HG03139 (cell line): ENCODE measurements around the gene BCAM.
"Not testable (repeated sequence)": the region's sequence is repeated elsewhere in the genome, so short reads cannot be mapped to it uniquely, and the experiment has no call there.

Experiments used
- ATAC-seq: cut with Tn5 transposase; IDR thresholded peaks from one replicate; pipeline ENCODE4 v1.9.1; 2021; ENCODE audit not compliant: unreplicated experiment

BCAM gene

DNA sequence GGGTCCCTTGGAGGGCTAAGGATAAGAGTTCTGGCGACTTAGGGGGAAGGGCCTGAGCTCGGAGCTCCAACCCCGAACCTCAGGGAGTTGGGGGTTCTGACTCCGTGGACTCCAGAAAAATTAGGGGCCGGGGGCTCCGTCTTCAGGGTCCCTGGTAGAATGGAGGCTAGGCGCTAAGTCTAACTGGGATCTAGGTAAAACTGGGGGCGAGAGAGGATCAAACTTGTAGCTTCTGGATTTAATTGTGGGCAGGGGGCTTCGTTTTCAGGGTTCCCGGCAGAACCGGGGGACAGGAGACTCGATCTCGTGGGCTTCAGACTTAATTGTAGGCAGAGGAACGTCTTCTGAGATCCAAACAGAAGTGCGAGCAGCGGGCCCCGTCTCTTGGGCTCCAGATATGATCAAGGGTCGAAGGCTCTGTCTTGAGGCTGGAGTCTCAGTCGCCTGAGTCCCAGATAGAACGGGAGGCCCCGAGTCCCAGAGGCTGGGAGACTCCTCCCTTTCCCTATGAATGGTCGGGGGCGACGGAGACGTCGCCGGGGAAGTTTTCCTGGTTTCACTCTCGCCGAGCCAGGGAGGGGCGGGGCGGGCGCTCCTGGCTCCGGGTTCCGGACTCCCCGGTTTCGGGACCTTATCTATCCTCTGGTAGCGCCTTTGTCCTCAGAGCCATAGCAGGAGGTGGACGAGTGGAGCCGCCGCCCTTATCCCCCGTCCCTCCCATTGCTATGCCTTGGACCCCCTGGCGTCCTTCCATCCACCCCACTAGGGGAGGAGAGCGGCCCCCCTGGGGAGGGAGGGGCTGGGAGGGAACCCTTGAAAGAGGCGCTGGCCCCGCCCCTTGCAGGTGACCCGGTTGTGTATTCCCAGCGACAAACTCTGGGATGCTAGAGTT, 38.5 kb downstream of the BCAM start:
- ATAC-seq: no peak

DNA sequence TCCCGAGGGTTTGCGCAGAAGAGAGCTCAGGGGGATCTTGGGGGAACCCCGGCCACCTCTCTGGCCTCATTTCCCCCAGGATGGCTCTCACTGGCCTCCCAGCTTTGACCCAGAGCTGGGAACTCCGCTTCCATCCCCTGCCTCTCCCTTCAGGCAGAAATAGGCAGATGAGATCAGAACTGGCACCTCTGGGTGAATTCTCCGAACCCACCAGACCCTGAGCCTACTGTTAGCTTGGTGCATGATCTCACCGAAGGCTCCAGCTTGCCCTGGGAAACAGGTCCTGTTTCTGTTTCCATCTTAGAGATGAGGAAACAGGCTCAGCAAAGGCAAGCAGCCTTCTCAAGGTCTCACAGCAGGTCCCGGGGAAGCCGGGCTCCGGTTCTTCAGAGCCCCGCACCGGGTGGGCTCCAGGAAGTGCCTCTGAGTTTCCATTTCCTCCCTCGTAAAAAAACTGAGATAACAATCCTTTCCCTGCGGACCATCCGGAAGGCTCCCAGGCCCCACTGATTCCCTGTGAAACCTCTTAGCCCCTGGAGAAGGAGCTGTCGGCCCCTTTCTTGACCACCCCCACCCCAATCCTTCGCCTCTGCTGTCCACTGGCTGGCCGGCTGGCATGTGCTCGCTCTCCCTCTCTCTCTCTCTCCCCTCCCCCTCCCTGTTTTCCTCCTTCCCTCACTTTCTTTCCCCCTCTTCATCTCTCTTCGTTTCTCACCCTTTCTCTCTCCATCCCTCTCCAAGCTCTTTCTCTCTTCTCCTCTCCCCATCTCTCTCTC, 39.3 kb downstream of the BCAM start:
- ATAC-seq: no peak

DNA sequence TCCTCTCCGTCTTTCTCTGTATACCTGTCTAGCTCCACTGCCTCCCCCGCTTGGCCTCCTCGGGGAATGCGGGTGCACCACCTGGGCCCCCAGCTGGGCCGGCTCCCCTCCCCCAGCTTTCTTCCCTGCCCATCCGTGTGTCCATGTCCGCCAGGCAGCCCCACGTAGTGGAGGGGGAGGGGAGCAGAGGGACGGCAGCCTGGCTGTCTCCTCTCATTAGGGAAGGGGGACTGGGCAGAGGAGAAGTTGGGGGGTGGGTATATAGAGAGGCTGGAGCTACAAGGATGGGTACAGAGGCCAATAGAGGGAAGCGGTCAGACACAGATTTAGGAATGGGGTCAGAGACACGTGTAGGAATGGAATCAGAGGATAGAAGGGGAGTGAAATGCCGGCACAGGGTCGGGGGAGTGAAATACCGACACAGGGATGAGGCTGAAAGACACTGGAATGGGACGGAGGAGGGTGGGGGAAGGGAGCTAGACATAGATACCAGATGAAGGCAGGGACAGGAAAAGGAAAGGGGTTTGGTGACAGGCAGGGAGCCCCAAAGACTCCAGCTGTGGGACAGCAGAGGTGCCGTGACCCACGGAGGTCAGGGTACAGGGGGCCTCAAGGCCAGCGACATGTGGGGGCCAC, 40.0 kb downstream of the BCAM start:
- ATAC-seq: no peak

DNA sequence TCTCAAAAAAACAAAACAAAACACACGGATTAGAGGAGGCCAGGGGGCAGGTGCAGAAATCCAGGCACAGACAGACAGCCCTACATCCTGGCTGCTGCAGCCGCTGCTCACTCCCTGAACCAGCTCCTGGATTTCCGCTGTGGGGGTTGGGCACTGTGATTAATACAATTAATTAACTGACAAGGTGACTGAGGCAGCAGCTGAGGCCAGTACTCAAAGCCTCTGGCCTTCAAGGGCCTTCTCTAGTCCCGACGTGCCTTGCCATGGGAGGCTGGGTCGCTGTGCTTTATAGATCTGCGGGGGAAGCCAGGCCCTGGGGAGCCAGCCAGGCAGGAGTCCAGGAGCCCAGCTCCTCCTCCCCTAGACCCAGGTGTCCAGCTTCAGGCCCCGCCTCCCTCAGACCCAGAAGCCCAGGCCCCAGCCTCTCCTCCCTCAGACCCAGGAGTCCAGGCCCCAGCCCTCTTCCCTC, 41.8 kb downstream of the BCAM start:
- no peak for ATAC-seq

DNA sequence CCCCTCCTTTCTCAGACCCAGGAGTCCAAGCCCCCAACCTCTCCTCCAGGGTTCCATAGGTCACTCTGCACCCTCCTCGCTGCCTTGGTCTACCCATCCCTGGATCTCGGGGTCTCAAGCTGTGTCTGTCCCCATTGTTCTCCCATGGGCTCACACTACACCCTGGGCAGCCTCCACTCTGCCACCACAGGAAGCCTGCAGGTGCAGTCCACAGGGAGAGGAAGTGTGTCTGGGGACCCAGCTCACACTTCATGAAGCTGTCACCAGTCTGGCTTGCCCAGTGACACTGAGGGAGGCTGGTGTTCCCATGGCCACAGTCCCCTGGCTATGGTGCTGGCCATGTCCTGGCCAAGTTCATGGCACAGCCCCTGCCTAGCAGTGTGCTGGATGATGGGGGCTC, 42.5 kb downstream of the BCAM start:
- ATAC-seq: no peak

DNA sequence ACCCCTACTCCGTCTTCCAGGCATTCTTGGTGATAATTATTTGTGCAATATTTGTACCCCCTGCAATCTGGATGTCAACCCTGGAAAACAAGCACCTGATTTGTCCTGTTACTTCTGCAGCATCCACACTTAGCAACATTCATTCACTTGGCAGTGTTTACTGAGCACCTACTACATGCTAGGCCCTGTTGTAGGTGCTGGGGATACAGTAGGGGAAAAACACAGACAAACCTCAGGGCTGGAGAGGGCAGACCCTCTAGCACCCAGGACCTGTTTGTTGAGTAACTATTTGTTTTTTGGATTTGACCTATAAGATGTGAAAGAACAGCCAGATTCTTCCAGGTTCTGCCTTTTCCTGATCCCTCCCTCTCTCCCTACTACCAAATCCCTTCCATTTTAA, 46.7 kb downstream of the BCAM start:
- no peak for ATAC-seq

DNA sequence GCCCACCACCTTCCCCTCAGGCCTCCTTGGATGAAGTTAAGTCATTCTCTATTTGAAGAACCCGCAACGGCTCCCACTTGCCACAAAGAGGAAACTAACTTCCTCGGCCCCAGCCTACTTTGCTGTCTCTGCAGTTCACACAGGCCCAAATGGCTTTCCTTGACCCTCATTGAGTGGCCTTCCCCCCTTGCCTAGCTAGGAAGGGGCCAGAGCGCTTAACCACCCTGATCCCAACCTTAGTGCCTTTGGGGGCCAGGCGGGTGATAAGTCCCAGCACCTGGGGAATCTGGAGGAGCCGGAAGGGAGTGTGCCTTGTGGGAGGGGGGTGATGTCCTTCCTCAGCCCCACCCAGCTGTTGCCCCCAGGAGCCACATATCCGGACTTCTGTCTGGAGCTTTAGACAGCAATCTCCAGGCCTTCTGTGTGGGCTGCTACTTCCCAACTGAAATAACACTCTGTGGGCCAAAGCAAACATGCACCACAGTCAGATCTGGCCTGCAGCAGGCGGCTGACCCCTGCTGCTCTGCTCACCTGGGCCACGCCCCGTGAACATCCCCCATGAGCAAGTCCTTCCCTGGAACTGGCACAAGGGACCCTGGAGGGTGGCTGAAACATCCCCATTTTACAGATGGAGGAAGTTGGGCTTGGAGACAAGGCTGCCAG, 47.6 kb downstream of the BCAM start:
- no peak for ATAC-seq

DNA sequence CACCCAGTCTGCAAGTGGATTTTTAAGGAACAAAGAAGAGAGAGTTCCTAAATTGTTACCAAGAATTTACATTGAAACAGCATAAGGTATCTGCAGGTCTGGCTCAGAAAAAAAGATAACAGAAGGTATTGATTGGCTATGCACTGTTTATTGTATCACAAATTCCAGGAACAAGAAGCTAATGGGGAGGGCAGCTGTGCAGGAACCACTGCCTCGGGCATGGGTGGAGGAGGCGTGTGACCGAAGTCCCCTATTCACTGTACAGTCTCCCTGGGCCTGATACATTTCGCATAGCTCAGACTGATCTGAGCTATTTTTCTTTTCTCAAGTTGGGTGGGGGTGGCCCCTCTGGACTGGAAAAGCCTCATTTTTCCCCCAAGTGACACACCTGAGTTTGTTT, 48.9 kb downstream of the BCAM start:
- ATAC-seq: no peak

DNA sequence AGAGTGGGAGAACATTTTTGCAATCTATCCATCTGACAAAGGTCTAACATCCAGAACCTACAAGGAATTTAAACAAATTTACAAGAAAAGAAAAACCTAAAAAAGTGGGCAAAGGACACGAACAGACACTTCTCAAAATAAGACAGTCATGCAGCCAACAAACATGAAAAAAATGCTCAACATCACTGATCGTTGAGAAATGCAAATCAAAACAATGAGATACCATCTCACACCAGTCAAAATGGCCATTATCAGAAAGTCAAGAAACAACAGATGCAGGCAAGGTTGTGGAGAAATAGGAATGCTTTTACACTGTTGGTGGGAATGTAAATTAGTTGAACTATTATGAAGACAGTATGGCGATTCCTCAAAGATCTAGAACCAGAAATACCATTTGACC, 52.7 kb downstream of the BCAM start:
- ATAC-seq: not testable (repeated sequence)

DNA sequence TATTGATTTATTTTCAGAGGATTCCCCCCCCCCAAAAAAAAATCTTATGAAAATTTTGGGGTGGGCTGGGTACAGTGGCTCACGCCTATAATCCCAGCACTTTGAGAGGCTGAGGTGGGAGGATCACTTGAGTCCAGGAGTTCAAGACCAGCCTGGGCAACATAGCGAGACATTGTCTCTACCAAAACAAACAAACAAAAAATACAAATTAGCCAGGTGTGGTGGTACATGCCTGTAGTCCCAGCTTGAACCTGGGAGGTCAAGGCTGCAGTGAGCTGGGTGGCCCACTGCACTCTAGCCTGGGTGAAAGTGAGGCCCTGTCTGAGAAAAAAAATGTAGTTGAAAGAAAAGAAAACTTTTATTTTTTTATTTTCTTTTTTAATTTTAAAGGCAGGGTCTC, 55.1 kb downstream of the BCAM start:
- ATAC-seq: no peak

DNA sequence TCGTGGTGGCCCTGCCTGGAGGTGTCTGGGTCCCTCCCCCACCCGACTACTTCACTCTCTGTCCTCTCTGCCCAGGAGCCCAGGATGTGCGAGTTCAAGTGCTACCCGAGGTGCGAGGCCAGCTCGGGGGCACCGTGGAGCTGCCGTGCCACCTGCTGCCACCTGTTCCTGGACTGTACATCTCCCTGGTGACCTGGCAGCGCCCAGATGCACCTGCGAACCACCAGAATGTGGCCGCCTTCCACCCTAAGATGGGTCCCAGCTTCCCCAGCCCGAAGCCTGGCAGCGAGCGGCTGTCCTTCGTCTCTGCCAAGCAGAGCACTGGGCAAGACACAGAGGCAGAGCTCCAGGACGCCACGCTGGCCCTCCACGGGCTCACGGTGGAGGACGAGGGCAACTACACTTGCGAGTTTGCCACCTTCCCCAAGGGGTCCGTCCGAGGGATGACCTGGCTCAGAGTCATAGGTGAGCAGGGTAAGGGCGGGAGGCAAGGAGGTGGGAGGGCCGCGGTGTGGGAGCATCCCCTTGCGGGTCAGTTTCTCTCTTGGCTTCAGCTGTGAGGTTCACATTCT, 56.4 kb downstream of the BCAM start:
- ATAC-seq: no peak

DNA sequence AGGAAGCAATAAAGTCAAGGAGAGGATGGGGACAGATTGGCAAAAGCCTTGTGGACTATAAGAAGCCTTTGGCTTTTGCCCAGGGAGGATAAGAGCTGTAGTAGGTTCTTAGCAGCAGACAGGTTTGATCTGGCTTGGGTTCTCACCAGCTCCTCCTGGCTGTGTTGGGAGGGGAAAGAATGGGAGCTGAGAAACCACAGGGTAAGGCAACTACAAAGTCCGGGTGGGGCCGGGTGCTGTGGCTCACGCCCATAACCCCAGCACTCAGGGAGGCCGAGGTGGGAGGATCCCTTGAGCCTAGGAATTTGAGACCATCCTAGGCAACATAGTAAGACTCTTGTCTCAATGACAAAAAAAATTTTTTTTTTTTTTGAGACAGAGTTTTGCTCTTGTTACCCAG, 57.8 kb downstream of the BCAM start:
- ATAC-seq: no peak

DNA sequence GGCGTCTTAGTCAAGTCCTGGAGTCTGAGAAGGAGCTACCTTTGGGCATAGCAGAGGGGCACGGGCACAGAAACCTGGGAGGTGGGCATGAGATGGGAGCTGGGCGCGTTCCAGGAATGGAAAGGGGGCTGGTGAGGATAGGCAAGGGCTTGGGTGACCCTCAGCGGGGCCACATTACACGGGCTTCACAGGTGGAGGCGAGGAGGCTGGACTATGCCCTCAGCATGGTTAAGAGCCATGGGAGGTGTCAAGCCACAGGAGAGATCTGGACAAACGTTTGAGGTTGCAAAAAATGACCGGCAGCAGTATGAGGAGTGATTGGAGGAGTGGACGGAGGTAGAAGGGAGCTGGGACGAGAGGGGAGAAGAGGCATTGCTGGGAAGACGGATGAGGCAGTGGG, 58.7 kb downstream of the BCAM start:
- ATAC-seq: no peak

DNA sequence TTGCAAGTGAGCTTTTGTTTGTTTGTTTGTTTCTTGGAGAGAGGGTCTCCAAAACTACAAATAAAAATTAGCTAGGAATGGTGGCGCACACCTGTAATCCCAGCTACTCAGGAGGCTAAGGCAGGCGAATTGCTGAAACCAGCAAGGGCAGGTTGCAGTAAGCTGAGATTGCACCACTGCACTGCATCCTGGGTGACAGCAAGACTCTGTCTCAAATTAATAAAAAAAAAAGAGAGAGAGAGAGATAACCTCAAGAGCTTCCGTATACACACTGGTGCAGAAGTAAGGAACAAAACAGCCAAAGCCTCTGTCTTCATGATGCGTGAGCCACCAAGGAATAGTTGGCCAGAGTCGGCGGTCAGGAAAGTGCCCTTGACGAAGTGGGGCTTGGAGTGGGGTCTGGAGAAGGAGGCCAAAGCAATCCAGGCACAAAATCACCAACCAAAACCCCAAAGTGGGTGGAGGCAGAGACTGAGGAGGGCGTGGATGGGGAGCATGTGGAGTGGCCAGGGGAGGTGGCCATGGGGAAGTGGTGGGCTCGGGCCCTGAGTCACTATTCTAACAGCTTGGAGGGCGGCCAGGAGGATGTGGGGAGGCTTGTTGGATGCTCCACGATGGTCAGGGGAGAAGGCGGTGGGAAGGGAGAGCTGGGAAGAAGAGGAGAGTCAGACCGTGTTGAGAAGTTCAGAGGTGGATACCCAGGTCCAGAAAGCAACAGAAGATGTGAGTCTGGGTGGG, 61.0 kb downstream of the BCAM start:
- ATAC-seq: no peak
